K562 (cell line): ENCODE measurements around the gene PLEKHH2. TPM values are rescaled to one million over a fixed set of nuclear protein-coding genes. Genes with fewer than 3 reads are reported as not detected.

Experiments used
- ADNP ChIP-seq: fragments of 200-800 bp; sonication (Bioruptor generic); IDR thresholded peaks from 2 replicates; pipeline ENCODE4 v1.6.1; 2016; ENCODE audit warnings: missing genetic modification characterization, missing compliant biosample characterization
- ATF1 ChIP-seq, 2 experiments: fragments of 450-650 bp in 1 of 2; IDR thresholded peaks; 2 replicates each; pipeline ENCODE4 v1.6.1; 2016; ENCODE audit warnings: missing compliant biosample characterization in 1 of 2, missing genetic modification characterization in 1 of 2
- E2F8 ChIP-seq: fragments of 450-650 bp; IDR thresholded peaks from 2 replicates; pipeline ENCODE4 v1.7.1; 2018; ENCODE audit warnings: mild to moderate bottlenecking, low read depth; ENCODE audit not compliant: partially characterized antibody
- FOSL1 ChIP-seq: fragments of 200-800 bp; sonication (Bioruptor generic); conservative IDR thresholded peaks from 2 replicates; pipeline ENCODE4 v1.6.1; 2016; ENCODE audit warnings: missing genetic modification characterization, missing compliant biosample characterization
- FOXP1 ChIP-seq: sonication (generic); formaldehyde crosslinking; IDR thresholded peaks from 2 replicates; pipeline ENCODE4 v1.8.0; 2022; ENCODE audit warnings: mild to moderate bottlenecking, missing genetic modification reagents
- GTF2A2 ChIP-seq: IDR thresholded peaks from 2 replicates; pipeline ENCODE4 v1.6.1; 2016; ENCODE audit warnings: mild to moderate bottlenecking, missing genetic modification characterization, missing compliant biosample characterization
- HEY1 ChIP-seq: fragments of 250-450 bp; sonication (Bioruptor Pico); IDR thresholded peaks from 2 replicates; pipeline ENCODE4 v1.5.0; 2020; ENCODE audit warnings: mild to moderate bottlenecking, moderate library complexity, borderline replicate concordance
- ID3 ChIP-seq, 2 experiments: fragments of 250-450 bp in 1 of 2; fragments of 450-650 bp in 1 of 2; sonication (Bioruptor Pico) in 1 of 2; IDR thresholded peaks; 2 replicates each; pipeline versions ENCODE4 v1.6.1 to v1.8.0; 2016 to 2021; ENCODE audit warnings: mild to moderate bottlenecking in 2 of 2, moderate library complexity in 2 of 2, missing compliant biosample characterization in 1 of 2, missing genetic modification characterization in 1 of 2
- KDM5B ChIP-seq: fragments of 200-600 bp; sonication (generic); IDR thresholded peaks from 2 replicates; pipeline ENCODE4 v1.6.1; 2012; ENCODE audit warnings: low read depth, mild to moderate bottlenecking, moderate library complexity, low read length, control low read depth, inconsistent platforms; ENCODE audit not compliant: insufficient replicate concordance
- KLF6 ChIP-seq: fragments of 250-450 bp; sonication (Bioruptor Pico); IDR thresholded peaks from 2 replicates; pipeline ENCODE4 v1.4.0; 2020; ENCODE audit warnings: mild to moderate bottlenecking, moderate library complexity, borderline replicate concordance
- MXI1 ChIP-seq: IDR thresholded peaks from 2 replicates; pipeline ENCODE4 v1.6.1; 2011; ENCODE audit warnings: low read depth, mild to moderate bottlenecking, improper control_type of control experiment, low read length
- MYNN ChIP-seq, 2 experiments: sonication (generic); formaldehyde crosslinking in 1 of 2; IDR thresholded peaks; 2 replicates each; pipeline versions ENCODE4 v1.5.0 to v1.6.1; 2016 to 2020; ENCODE audit warnings: antibody characterized with exemption in 1 of 2, missing genetic modification reagents in 1 of 2
- NBN ChIP-seq: fragments of 450-650 bp; IDR thresholded peaks from 2 replicates; pipeline ENCODE4 v1.6.1; 2016; ENCODE audit warnings: low read depth, mild to moderate bottlenecking
- SMAD2 ChIP-seq: fragments of 150-350 bp; IDR thresholded peaks from 2 replicates; pipeline ENCODE4 v1.6.1; 2014; ENCODE audit warnings: low read depth, mild to moderate bottlenecking, low read length
- SPI1 ChIP-seq: IDR thresholded peaks from 2 replicates; pipeline ENCODE4 v1.6.1; 2011; ENCODE audit warnings: low read depth, low read length, control low read depth, borderline replicate concordance
- SRSF3 ChIP-seq: fragments of 200-400 bp; formaldehyde crosslinking; IDR thresholded peaks from 2 replicates; pipeline ENCODE4 v1.6.1; 2016; ENCODE audit warnings: mild to moderate bottlenecking, low read length, moderate library complexity; ENCODE audit not compliant: insufficient read depth
- ZBTB9 ChIP-seq: fragments of 450-650 bp; formaldehyde crosslinking; IDR thresholded peaks from 2 replicates; pipeline ENCODE4 v1.4.0; 2020; ENCODE audit warnings: mild to moderate bottlenecking, moderate library complexity
- ZNF174 ChIP-seq: fragments of 250-450 bp; sonication (Bioruptor Pico); IDR thresholded peaks from 2 replicates; pipeline ENCODE4 v1.4.0; 2020; ENCODE audit warnings: mild to moderate bottlenecking
- ZNF395 ChIP-seq: fragments of 200-800 bp; sonication (Bioruptor generic); IDR thresholded peaks from 2 replicates; pipeline ENCODE4 v1.6.1; 2017; ENCODE audit warnings: missing genetic modification characterization, missing compliant biosample characterization
- polyA plus RNA-seq, 8 experiments: library from polyadenylated mRNA; depleted of rRNA in 4 of 8; stranded (reverse) in 5 of 8; unstranded in 3 of 8; fragments of >200 nt; fragmentation: Nextera tagmentation in 2 of 8; fragmentation: Illumina TruSeq in 1 of 8; extraction: Ambion mirVana in 2 of 8; extraction: Trizol in 1 of 8; gene quantifications; 2 replicates each; pipeline versions ENCODE4 v1.2.1 to v1.2.3, GENCODE V29; 2011 to 2014; ENCODE audit warnings: inconsistent platforms in 1 of 8, missing spikeins in 1 of 8
- total RNA-seq, 7 experiments: library from RNA; depleted of rRNA in 6 of 7; stranded (reverse); fragments of >200 nt in 6 of 7; fragmentation: Illumina TruSeq in 2 of 7; extraction: Trizol in 2 of 7; gene quantifications; 2 replicates each; pipeline versions ENCODE4 v1.2.1 to v1.2.3, GENCODE V29; 2011 to 2021; ENCODE audit warnings: low replicate concordance in 1 of 7
- TF ChIP-seq, protein P1 (sequence below): fragments of 250-450 bp; sonication (Bioruptor Pico); IDR thresholded peaks from 2 replicates; pipeline ENCODE4 v1.9.0; 2021; ENCODE audit warnings: mild to moderate bottlenecking

Gene PLEKHH2
- total and polyA plus RNA-seq, 9 of the 15 experiments (the other 6 are each of a cell fraction or from before 2014, with no cell fraction given), result 0.77 to 13.5 (median 2.7) TPM

GRCh38 chr2:43773876-43774613 lies 137.0 kb downstream of the PLEKHH2 start, which contains the start of gene DYNC2LI1 (continued):
- no peak for TF ChIP-seq E2F8
- TF ChIP-seq ZNF395 (CRISPR knock-in tag), result peak; percentile 31; the same call in 1 of the 2 replicates
- TF ChIP-seq, protein P1, sequence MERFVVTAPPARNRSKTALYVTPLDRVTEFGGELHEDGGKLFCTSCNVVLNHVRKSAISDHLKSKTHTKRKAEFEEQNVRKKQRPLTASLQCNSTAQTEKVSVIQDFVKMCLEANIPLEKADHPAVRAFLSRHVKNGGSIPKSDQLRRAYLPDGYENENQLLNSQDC (CRISPR knock-in tag), result no peak
- no peak for TF ChIP-seq KLF6 (CRISPR knock-in tag)
- TF ChIP-seq ID3 (CRISPR knock-in tag; IDR thresholded peaks at IDR 0.05), result no peak
- TF ChIP-seq ID3 (tag; IDR thresholded peaks at IDR 0.05), result no peak
- no peak for TF ChIP-seq SRSF3
- TF ChIP-seq SMAD2, result no peak
- TF ChIP-seq MYNN (IDR thresholded peaks at IDR 0.05), result no peak
- TF ChIP-seq MYNN (CRISPR knock-in tag; IDR thresholded peaks at IDR 0.05), result no peak
- no peak for TF ChIP-seq ADNP
- TF ChIP-seq KDM5B, result peak; percentile 69
- no peak for TF ChIP-seq FOXP1 (CRISPR knock-in tag)
- TF ChIP-seq SPI1, result no peak
- TF ChIP-seq ZBTB9 (CRISPR knock-in tag), result 0 out of 2 replicates have a peak, but pooled peaks have one; percentile 29
- TF ChIP-seq NBN, result no peak
- TF ChIP-seq HEY1 (CRISPR knock-in tag), result no peak; the same call in 1 of the 2 replicates
- no peak for TF ChIP-seq FOSL1
- TF ChIP-seq GTF2A2 (tag), result no peak
- no peak for TF ChIP-seq ZNF174
- peak; percentile 97 for TF ChIP-seq MXI1
- TF ChIP-seq ATF1 (CRISPR knock-in tag; IDR thresholded peaks at IDR 0.05), result peak; percentile 87
- TF ChIP-seq ATF1 (tag; IDR thresholded peaks at IDR 0.05), result peak; percentile 98
